Vagina (tissue), 2 donors: ENCODE results near the gene TENM4.

Source experiments
- CTCF ChIP-seq, 3 experiments: fragments of 450-650 bp in 2 of 3; fragments of 200-600 bp in 1 of 3; sonication (generic) in 1 of 3; IDR thresholded peaks; one replicate each; pipeline ENCODE4 v1.5.1; 2017 to 2019; ENCODE audit warnings: antibody characterized with exemption in 3 of 3, mild to moderate bottlenecking in 2 of 3, moderate library complexity in 2 of 3
- POLR2A ChIP-seq, 2 donors: fragments of 450-650 bp; IDR thresholded peaks; one replicate each; pipeline ENCODE4 v1.6.1; 2017; ENCODE audit warnings: antibody characterized with exemption in 2 of 2, mild to moderate bottlenecking in 2 of 2, moderate library complexity in 2 of 2
- POLR2AphosphoS5 ChIP-seq, 2 donors: sonication (generic); formaldehyde crosslinking; IDR thresholded peaks; one replicate each; pipeline ENCODE4 v1.9.0; 2017; ENCODE audit warnings: antibody characterized with exemption in 2 of 2, mild to moderate bottlenecking in 2 of 2, low read depth in 1 of 2; ENCODE audit not compliant: insufficient read depth in 1 of 2

- TF ChIP-seq CTCF (IDR thresholded peaks at IDR 0.05) (no peak), POLR2A (IDR thresholded peaks at IDR 0.05) (no peak), POLR2AphosphoS5 (IDR thresholded peaks at IDR 0.05; ENCODE audit: insufficient read depth in 1 of 2, low read depth in 1 of 2) (no peak)
Observed at GRCh38 chr11:78929906-78930220, 511.0 kb downstream of the TENM4 start.
